SH-SY5Y (cell line): ENCODE measurements around the gene SNUPN.

Experiments used
- GATA2 ChIP-seq: IDR thresholded peaks from 2 replicates; pipeline ENCODE4 v1.6.1; 2011; ENCODE audit warnings: mild to moderate bottlenecking, low read depth, low read length
- GATA3 ChIP-seq: IDR thresholded peaks from 2 replicates; pipeline ENCODE4 v1.6.1; 2011; ENCODE audit warnings: low read depth, mild to moderate bottlenecking, low read length, moderate library complexity

SNUPN gene

GRCh38 chr15:75631935-75632334 lies 6.4 kb upstream of the SNUPN start:
- no peak for TF ChIP-seq GATA2
- TF ChIP-seq GATA3, result no peak

GRCh38 chr15:75622505-75622904 lies 3.0 kb downstream of the SNUPN start:
- TF ChIP-seq GATA2 (no peak), GATA3 (no peak)

GRCh38 chr15:75620841-75621391 lies 4.6 kb downstream of the SNUPN start:
- TF ChIP-seq GATA3, result no peak
- TF ChIP-seq GATA2, result no peak

- TF ChIP-seq GATA3, result no peak
- no peak for TF ChIP-seq GATA2
Observed at GRCh38 chr15:75620058-75620820, 5.3 kb downstream of the SNUPN start.

GRCh38 chr15:75616766-75617165 lies 8.8 kb downstream of the SNUPN start:
- no peak for TF ChIP-seq GATA3
- no peak for TF ChIP-seq GATA2

GRCh38 chr15:75606711-75607699 lies 18.5 kb downstream of the SNUPN start:
- no peak for TF ChIP-seq GATA2
- no peak for TF ChIP-seq GATA3

- TF ChIP-seq GATA3 (no peak), GATA2 (no peak)
Observed at GRCh38 chr15:75606026-75606425, 19.5 kb downstream of the SNUPN start.

- TF ChIP-seq GATA2 (no peak), GATA3 (no peak)
Observed at GRCh38 chr15:75599401-75599800, 26.1 kb downstream of the SNUPN start.

GRCh38 chr15:75598361-75598760 lies 27.2 kb downstream of the SNUPN start:
- TF ChIP-seq GATA3, result no peak
- TF ChIP-seq GATA2, result no peak

- TF ChIP-seq GATA2, result no peak
- TF ChIP-seq GATA3, result no peak
Observed at GRCh38 chr15:75597667-75598341, 27.7 kb downstream of the SNUPN start.

- TF ChIP-seq GATA2 (no peak), GATA3 (no peak)
Observed at GRCh38 chr15:75596703-75597345, 28.7 kb downstream of the SNUPN start.

- TF ChIP-seq GATA2, result no peak
- TF ChIP-seq GATA3, result no peak
Observed at GRCh38 chr15:75594276-75594675, 31.2 kb downstream of the SNUPN start.

- no peak for TF ChIP-seq GATA2
- no peak for TF ChIP-seq GATA3
Observed at GRCh38 chr15:75591655-75592364, 33.7 kb downstream of the SNUPN start.

- TF ChIP-seq GATA3 (no peak), GATA2 (no peak)
Observed at GRCh38 chr15:75590239-75590638, 35.3 kb downstream of the SNUPN start.

GRCh38 chr15:75589071-75589470 lies 36.5 kb downstream of the SNUPN start:
- TF ChIP-seq GATA2 (no peak), GATA3 (no peak)
